Activated naive CD4-positive, alpha-beta T cell treated with anti-CD3 and anti-CD28 coated beads, Interleukin-2, amount 50 U/mL, for 72 hours (primary cell): ENCODE results near the gene ZNF358. TPM values are rescaled to one million over a fixed set of nuclear protein-coding genes. Genes with fewer than 3 reads are reported as not detected.

ENCODE experiments used
- ATAC-seq, 2 donors: fragments of 150-1000 bp; cut with Tn5 transposase; 2 replicates each; pipeline ENCODE4 v1.10.0; 2021; ENCODE audit warnings: mild to moderate bottlenecking in 2 of 2, moderate library complexity in 2 of 2
- DNase-seq, 2 donors: peaks; one replicate each; pipeline ENCODE4 v3.0.0; 2021 to 2022; ENCODE audit warnings: low spot score in 2 of 2
- H3K27ac Mint-ChIP-seq, 2 donors: one replicate each; pipeline ENCODE4 v1.8.0; 2022; ENCODE audit warnings: mild to moderate bottlenecking in 2 of 2, mixed read lengths in 2 of 2
- H3K36me3 Mint-ChIP-seq, 2 donors: one replicate each; pipeline ENCODE4 v1.8.0; 2022; ENCODE audit warnings: mixed read lengths in 2 of 2
- H3K9me3 Mint-ChIP-seq, 2 donors: one replicate each; pipeline ENCODE4 v1.8.0; 2022; ENCODE audit warnings: mixed read lengths in 2 of 2
- total RNA-seq, 2 donors: library from RNA; stranded (reverse); gene quantifications; one replicate each; pipeline ENCODE4 v1.2.3, GENCODE V29; 2022

The ZNF358 gene
- total RNA-seq, 2 donors from 2014 or later = 0.59 to 11.1 TPM

DNA sequence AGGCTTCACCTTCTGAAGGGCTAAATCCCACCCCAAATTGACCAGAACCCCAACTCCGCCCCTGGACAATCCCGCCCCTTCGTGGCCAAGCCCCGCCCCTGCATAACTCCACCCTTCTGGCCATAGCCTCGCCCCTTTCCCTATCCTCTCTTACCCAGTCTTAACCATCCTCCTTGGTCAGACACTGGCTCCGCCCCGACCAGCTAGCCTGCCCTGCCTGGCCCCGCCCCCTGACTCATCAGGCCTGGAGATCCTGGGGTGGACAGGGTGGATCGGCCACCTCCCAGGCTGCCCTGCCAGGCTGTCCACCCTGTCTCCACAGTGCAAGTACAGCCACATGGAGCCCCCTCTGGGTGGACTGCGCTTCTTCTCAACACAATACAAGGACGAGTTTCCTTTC, 8.0 kb upstream of the ZNF358 start:
- H3K36me3 Mint-ChIP-seq = no peaks in the 10 kb centered on the region
- ATAC-seq (peak; percentile 27 to 47), DNase-seq (no peak)
- H3K9me3 Mint-ChIP-seq = no peaks in the 10 kb centered on the region
- no peak overlapping the region for H3K27ac Mint-ChIP-seq

GRCh38 chr19:7509625-7510024, 6.3 kb upstream of the ZNF358 start:
- no peak for DNase-seq
- no peak for ATAC-seq
- H3K9me3 Mint-ChIP-seq = no peaks in the 10 kb centered on the region
- H3K36me3 Mint-ChIP-seq = no peaks in the 10 kb centered on the region
- no peak overlapping the region for H3K27ac Mint-ChIP-seq

DNA sequence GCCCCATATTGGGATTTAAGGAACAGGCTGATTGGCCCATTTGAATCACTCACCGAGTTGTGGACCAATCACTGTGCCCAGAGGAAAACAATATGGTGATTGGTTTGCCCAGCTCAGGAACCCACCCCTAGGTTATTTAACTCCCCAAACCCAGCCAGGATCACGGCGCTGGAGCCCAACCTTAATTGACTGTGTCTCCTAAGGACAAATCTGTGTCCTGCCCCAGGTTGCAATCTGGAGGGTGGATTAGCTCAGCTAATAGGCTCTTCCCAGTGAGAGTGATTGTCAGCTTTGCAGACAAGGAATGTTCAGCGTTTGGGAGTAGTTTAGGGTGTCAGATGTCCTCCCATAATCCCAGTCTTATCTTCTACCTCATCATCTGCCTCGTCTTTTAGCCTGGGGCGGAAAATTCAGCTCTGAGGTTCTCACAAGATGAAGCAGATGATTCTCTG, 3.5 kb upstream of the ZNF358 start:
- no peak for ATAC-seq

GRCh38 chr19:7513809-7514642, 1.9 kb upstream of the ZNF358 start:
- Mint-ChIP-seq H3K27ac (peak overlapping the region in 1 of 2 donors; percentile 73), H3K36me3 (peaks cover 0 to 7% of the 10 kb centered on the region in 2 donors), H3K9me3 (no peaks in the 10 kb centered on the region)
- DNase-seq = no peak
- ATAC-seq = no peak

More for the DNA sequence above, 3.5 kb upstream of the ZNF358 start:
- Mint-ChIP-seq H3K36me3 (peaks cover 0 to 7% of the 10 kb centered on the region in 2 donors), H3K9me3 (no peaks in the 10 kb centered on the region), H3K27ac (no peak overlapping the region)
- DNase-seq = no peak

- Mint-ChIP-seq H3K36me3 (peaks cover 0 to 7% of the 10 kb centered on the region in 2 donors), H3K27ac (peak overlapping the region; percentile 47 to 83), H3K9me3 (no peaks in the 10 kb centered on the region)
- ATAC-seq (no peak), DNase-seq (no peak)
These were observed 726 bp upstream of the ZNF358 start for GRCh38 chr19:7515110-7515644.

GRCh38 chr19:7516333-7516732, 430 bp downstream of the ZNF358 start:
- H3K9me3 Mint-ChIP-seq = no peaks in the 10 kb centered on the region
- ATAC-seq (peak in 1 of 2 donors; percentile 12), DNase-seq (no peak)
- peaks cover 0 to 7% of the 10 kb centered on the region in 2 donors for H3K36me3 Mint-ChIP-seq
- peak overlapping the region; percentile 26 to 77 for H3K27ac Mint-ChIP-seq

DNA sequence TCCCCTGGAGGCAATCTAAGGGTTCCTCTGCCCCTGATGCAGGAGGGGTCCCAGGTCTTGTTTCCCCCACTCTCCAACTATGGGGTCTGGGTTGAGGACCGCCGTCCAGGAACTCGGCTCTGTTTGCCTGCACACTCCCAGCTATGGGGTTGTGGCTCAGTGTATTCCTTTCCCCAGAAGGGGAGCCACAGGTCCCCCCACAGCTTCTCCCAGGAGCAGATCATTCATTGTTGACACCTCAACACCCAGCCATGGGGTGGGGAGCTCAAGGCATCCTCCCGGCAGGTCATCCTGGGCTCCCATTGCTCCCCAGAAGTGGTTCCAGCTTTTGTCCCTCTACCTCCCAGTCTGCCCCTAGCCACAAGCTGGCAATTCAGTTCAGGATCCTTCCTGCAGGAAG, 975 bp downstream of the ZNF358 start:
- Mint-ChIP-seq H3K27ac (peak overlapping the region; percentile 26 to 77), H3K36me3 (peaks cover 0 to 7% of the 10 kb centered on the region in 2 donors), H3K9me3 (no peaks in the 10 kb centered on the region)
- DNase-seq (no peak), ATAC-seq (no peak)

DNA sequence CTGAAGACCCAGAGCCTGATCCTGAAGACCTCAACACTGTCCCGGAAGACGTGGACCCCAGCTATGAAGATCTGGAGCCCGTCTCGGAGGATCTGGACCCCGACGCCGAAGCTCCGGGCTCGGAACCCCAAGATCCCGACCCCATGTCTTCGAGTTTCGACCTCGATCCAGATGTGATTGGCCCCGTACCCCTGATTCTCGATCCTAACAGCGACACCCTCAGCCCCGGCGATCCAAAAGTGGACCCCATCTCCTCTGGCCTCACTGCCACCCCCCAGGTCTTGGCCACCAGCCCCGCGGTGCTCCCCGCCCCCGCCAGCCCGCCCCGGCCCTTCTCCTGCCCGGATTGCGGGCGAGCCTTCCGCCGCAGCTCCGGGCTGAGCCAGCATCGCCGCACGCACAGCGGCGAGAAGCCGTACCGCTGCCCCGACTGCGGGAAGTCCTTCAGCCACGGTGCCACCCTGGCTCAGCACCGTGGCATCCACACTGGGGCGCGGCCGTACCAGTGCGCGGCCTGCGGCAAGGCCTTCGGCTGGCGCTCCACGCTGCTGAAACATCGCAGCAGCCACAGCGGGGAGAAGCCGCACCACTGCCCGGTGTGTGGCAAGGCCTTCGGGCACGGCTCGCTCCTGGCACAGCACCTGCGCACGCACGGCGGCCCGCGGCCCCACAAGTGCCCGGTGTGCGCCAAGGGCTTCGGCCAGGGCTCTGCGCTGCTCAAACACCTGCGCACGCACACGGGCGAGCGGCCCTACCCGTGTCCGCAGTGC, 3.6 kb downstream of the ZNF358 start:
- ATAC-seq (no peak), DNase-seq (no peak)
- Mint-ChIP-seq H3K9me3 (no peaks in the 10 kb centered on the region), H3K36me3 (peaks cover 0 to 7% of the 10 kb centered on the region in 2 donors), H3K27ac (no peak overlapping the region)

- H3K36me3 Mint-ChIP-seq = peaks cover 0 to 4% of the 10 kb centered on the region in 2 donors
- no peak for ATAC-seq
- no peak for DNase-seq
These were observed 4.5 kb downstream of the ZNF358 start for GRCh38 chr19:7520131-7521051.

DNA sequence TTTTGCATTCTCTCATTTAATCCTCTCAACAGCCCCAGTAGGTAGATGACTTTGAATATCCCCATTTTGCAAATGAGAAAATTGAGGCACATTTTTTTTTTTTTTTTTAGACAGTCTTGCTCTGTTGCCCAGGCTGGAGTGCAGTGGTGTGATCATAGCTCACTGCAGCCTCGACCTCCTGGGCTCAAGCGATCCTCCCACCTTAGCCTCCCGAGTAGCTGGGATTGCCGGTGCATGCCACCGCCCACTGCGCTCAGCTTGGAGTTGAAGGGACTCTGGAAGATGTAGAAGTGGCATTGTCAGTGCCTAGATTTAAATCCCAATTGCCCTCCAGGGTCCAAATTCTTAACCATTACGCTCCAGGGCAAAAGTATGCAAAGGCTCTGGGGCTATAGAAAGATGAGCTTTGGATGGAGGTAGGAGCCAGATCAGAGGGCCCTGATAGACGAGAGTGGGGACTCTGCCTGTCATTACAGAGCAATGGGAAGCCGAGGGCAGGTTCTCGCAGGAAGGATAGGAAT, 5.7 kb downstream of the ZNF358 start:
- DNase-seq (no peak), ATAC-seq (no peak)
- Mint-ChIP-seq H3K9me3 (no peaks in the 10 kb centered on the region), H3K36me3 (no peaks in the 10 kb centered on the region), H3K27ac (peak overlapping the region; percentile 65 to 94)

More at GRCh38 chr19:7520131-7521051, 4.5 kb downstream of the ZNF358 start:
- Mint-ChIP-seq H3K9me3 (no peaks in the 10 kb centered on the region), H3K27ac (no peak overlapping the region)

DNA sequence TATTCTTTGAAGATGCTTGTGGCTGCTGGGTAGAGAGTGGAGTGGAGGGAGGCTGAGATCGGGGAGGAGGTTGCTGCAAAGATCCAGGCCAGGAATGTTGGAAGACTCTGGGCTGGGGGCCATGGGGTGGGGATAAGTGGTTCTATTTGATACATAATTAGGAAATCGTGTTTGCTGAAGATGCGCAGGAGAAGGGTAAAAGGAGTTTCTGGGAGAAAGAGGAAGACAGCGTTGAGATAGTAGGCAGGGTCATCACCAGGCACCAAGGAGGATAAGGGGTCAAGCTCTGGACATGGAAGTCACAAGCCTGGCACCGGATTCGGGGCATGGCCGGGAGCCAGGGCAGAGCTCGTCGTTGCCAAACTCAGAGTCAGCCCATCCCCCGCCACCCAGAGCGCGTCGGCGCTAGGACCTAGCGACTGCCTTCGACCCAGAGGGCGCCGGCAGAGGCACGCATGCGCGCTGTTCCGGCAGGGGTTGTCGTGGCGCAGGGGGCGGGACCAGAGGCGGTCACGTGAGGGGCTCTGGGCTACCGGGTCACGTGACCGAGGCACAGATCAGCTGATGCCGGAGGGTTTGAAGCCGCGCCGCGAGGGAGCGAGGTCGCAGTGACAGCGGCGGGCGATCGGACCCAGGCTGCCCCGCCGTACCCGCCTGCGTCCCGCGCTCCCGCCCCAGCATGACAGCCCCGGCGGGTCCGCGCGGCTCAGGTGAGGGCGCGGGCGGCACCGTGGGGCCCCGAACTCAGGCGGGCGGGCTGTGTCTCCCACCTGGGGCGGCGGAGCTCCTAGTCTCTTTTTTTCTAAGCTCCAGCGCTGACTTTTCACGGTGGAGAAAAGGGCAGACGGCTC, 6.4 kb downstream of the ZNF358 start, which contains the start of gene MCOLN1:
TSS of gene MCOLN1 (plus strand) at position 553 of the 851 bp plus-strand sequence. CDS start at position 680, 127 bp downstream.
- ATAC-seq (peak; percentile 89 to 93), DNase-seq (peak; percentile 99 to 100)
- no peaks in the 10 kb centered on the region for H3K36me3 Mint-ChIP-seq
- H3K27ac Mint-ChIP-seq = peak within 1 kb of the TSS; percentile 65 to 94
- H3K9me3 Mint-ChIP-seq = no peaks in the 10 kb centered on the region

GRCh38 chr19:7522923-7523667, 7.2 kb downstream of the ZNF358 start:
- ATAC-seq (no peak), DNase-seq (no peak)
- Mint-ChIP-seq H3K27ac (peak overlapping the region; percentile 22 to 94), H3K9me3 (no peaks in the 10 kb centered on the region), H3K36me3 (no peaks in the 10 kb centered on the region)

GRCh38 chr19:7524523-7524922, 8.6 kb downstream of the ZNF358 start:
- no peak for ATAC-seq
- Mint-ChIP-seq H3K36me3 (no peaks in the 10 kb centered on the region), H3K9me3 (no peaks in the 10 kb centered on the region), H3K27ac (no peak overlapping the region)
- DNase-seq = no peak

GRCh38 chr19:7524992-7525739, 9.3 kb downstream of the ZNF358 start:
- H3K27ac Mint-ChIP-seq = no peak overlapping the region
- H3K9me3 Mint-ChIP-seq = no peaks in the 10 kb centered on the region
- DNase-seq = no peak
- ATAC-seq = no peak
- H3K36me3 Mint-ChIP-seq = no peaks in the 10 kb centered on the region
